ENCODE data around the gene ZNRF3. TPM values are rescaled to one million over a fixed set of nuclear protein-coding genes. Genes with fewer than 3 reads are reported as not detected.

ZNRF3 gene
- total and polyA plus RNA-seq, 11 donors = 1.8 to 9.2 (median 6.2) TPM

GRCh38 chr22:28894334-28894733 lies 11.0 kb downstream of the ZNRF3 start:
- intact Hi-C loops (cut with DNase I) = no loop called here
- peak; percentile 20 to 72 (median 54) for DNase-seq
- TF ChIP-seq, protein P1, sequence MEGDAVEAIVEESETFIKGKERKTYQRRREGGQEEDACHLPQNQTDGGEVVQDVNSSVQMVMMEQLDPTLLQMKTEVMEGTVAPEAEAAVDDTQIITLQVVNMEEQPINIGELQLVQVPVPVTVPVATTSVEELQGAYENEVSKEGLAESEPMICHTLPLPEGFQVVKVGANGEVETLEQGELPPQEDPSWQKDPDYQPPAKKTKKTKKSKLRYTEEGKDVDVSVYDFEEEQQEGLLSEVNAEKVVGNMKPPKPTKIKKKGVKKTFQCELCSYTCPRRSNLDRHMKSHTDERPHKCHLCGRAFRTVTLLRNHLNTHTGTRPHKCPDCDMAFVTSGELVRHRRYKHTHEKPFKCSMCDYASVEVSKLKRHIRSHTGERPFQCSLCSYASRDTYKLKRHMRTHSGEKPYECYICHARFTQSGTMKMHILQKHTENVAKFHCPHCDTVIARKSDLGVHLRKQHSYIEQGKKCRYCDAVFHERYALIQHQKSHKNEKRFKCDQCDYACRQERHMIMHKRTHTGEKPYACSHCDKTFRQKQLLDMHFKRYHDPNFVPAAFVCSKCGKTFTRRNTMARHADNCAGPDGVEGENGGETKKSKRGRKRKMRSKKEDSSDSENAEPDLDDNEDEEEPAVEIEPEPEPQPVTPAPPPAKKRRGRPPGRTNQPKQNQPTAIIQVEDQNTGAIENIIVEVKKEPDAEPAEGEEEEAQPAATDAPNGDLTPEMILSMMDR (IDR thresholded peaks at IDR 0.05) = no peak
- TF ChIP-seq POLR2A (IDR thresholded peaks at IDR 0.05) = no peak
- no peak overlapping the region for H3K4me3 ChIP-seq
- no peaks in the 10 kb centered on the region for H3K36me3 ChIP-seq
- peaks cover 0 to 29% (median 16%) of the 10 kb centered on the region in 12 donors for H3K4me1 ChIP-seq
- WGBS, 4 donors = 41 to 63% (median 49%) methylated on average over 8 of the region's 8 CpGs
- H3K27me3 ChIP-seq = no peaks in the 10 kb centered on the region
- H3K9me3 ChIP-seq = no peaks in the 10 kb centered on the region
- peak overlapping the region in 8 of 12 donors; percentile 9 to 67 (median 32) for H3K27ac ChIP-seq
- peak; percentile 65 to 82 (median 78) for ATAC-seq

DNA sequence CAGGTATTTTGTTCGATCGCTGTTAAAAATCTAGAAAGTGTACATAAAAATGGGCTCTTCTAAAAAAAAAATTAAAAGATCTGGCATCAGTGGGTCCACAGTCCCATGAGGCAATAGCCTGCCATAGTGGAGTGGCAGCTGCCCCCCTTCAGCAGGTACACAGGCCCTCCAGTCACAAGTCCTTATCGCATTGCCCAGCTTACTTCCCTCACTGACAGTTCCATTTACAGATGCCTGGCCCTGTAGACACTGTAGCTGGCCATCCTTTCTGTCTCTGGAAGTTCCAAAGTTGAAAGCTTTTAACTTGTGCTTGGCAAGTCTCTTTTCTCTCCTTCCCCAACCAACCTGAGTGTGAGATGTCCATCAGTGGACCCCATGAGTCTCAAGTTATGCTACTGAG lies 11.4 kb downstream of the ZNRF3 start:
- Histone ChIP-seq H3K36me3 (no peaks in the 10 kb centered on the region), H3K9me3 (no peaks in the 10 kb centered on the region), H3K27me3 (no peaks in the 10 kb centered on the region), H3K4me1 (peaks cover 0 to 29% (median 19%) of the 10 kb centered on the region in 12 donors), H3K27ac (peak overlapping the region in 7 of 12 donors; percentile 9 to 67 (median 34)), H3K4me3 (no peak overlapping the region)
- intact Hi-C loops (cut with DNase I) = no loop called here
- no peak for TF ChIP-seq POLR2A (IDR thresholded peaks at IDR 0.05)
- TF ChIP-seq, protein P1 (IDR thresholded peaks at IDR 0.05) = no peak
- peak; percentile 55 to 80 (median 64) for ATAC-seq
- no peak for DNase-seq
- 64 to 78% (median 65%) methylated on average over 3 of the region's 3 CpGs for WGBS, 4 donors

DNA sequence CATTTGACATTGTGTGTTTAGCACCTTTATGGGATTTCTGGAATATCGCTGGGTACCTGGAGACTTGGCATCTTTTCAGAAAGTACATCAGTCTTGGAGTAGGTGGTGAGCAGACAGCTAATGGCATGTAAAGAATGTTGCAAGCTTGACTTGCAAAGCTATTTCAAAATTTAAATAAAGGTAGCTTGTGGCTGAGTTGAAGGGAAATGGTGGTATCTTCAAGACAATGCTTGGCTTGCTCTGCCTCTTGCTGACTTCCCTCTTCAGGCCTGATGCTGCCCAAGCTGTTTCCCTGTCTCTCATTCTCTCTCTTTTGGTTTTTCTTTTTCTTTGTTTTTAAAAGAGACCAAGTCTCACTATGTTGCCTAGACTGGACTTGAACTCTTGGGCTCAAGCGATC lies 13.2 kb downstream of the ZNRF3 start:
- Histone ChIP-seq H3K4me1 (peaks cover 0 to 24% (median 17%) of the 10 kb centered on the region in 12 donors), H3K27ac (no peak overlapping the region), H3K27me3 (no peaks in the 10 kb centered on the region), H3K9me3 (no peaks in the 10 kb centered on the region), H3K36me3 (no peaks in the 10 kb centered on the region), H3K4me3 (no peak overlapping the region)
- 93 to 98% (median 94%) methylated on average over 2 of the region's 2 CpGs for whole genome bisulfite sequencing, 4 donors
- no peak for TF ChIP-seq POLR2A (IDR thresholded peaks at IDR 0.05)
- TF ChIP-seq, protein P1 (IDR thresholded peaks at IDR 0.05) = no peak
- intact Hi-C loops (cut with DNase I) = no loop called here
- ATAC-seq = no peak
- DNase-seq = no peak

GRCh38 chr22:28898233-28898629 lies 14.9 kb downstream of the ZNRF3 start:
- TF ChIP-seq, protein P1 (IDR thresholded peaks at IDR 0.05) = no peak
- no peak for TF ChIP-seq POLR2A (IDR thresholded peaks at IDR 0.05)
- WGBS, 4 donors = 83 to 91% (median 88%) methylated on average over 4 of the region's 4 CpGs
- Histone ChIP-seq H3K27me3 (no peaks in the 10 kb centered on the region), H3K4me1 (peaks cover 0 to 24% (median 13%) of the 10 kb centered on the region in 12 donors), H3K36me3 (no peaks in the 10 kb centered on the region), H3K9me3 (no peaks in the 10 kb centered on the region), H3K4me3 (no peak overlapping the region), H3K27ac (no peak overlapping the region)
- DNase-seq = no peak
- no peak for ATAC-seq
- intact Hi-C loops (cut with DNase I) = no loop called here
